ENCODE data around the gene COX4I2.

COX4I2 gene

GRCh38 chr20:31638816-31639215 lies 1.1 kb downstream of the COX4I2 start:
- no peaks in the 10 kb centered on the region for H3K79me2 ChIP-seq (ENCODE audit: insufficient read depth, low read depth)
- no peak overlapping the region for H3K4me2 ChIP-seq
- H4K20me1 ChIP-seq (ENCODE audit: insufficient read depth): no peaks in the 10 kb centered on the region
- H3K27me3 ChIP-seq (ENCODE audit: insufficient read depth, low read depth): no peaks in the 10 kb centered on the region
- H3K9ac ChIP-seq: no peak overlapping the region
- no peak for TF ChIP-seq CTCF (conservative IDR thresholded peaks at IDR 0.05; ENCODE audit: low read depth, low read length)
- H3K27ac ChIP-seq: no peak overlapping the region
- H3K36me3 ChIP-seq (ENCODE audit: insufficient read depth): no peaks in the 10 kb centered on the region
- H3K4me3 ChIP-seq (IDR thresholded peaks at IDR 0.05; ENCODE audit: insufficient read depth, low read depth, low read length): no peak overlapping the region
- H2AFZ ChIP-seq (ENCODE audit: low read depth): no peak overlapping the region
- H3K4me1 ChIP-seq (ENCODE audit: low read depth, poor library complexity, severe bottlenecking): peaks cover 14% of the 10 kb centered on the region

GRCh38 chr20:31640259-31640658 lies 2.5 kb downstream of the COX4I2 start:
- Histone ChIP-seq H3K4me3 (IDR thresholded peaks at IDR 0.05; ENCODE audit: insufficient read depth, low read depth, low read length) (no peak overlapping the region), H4K20me1 (ENCODE audit: insufficient read depth) (no peaks in the 10 kb centered on the region), H3K4me1 (ENCODE audit: low read depth, poor library complexity, severe bottlenecking) (peaks cover 14% of the 10 kb centered on the region), H3K4me2 (no peak overlapping the region), H3K27ac (no peak overlapping the region), H3K9ac (no peak overlapping the region), H2AFZ (ENCODE audit: low read depth) (no peak overlapping the region), H3K36me3 (ENCODE audit: insufficient read depth) (no peaks in the 10 kb centered on the region), H3K27me3 (ENCODE audit: insufficient read depth, low read depth) (no peaks in the 10 kb centered on the region), H3K79me2 (ENCODE audit: insufficient read depth, low read depth) (no peaks in the 10 kb centered on the region)
- no peak for TF ChIP-seq CTCF (conservative IDR thresholded peaks at IDR 0.05; ENCODE audit: low read depth, low read length)

GRCh38 chr20:31641391-31641790 lies 3.7 kb downstream of the COX4I2 start:
- Histone ChIP-seq H4K20me1 (ENCODE audit: insufficient read depth) (no peaks in the 10 kb centered on the region), H3K9ac (no peak overlapping the region), H3K4me2 (peak overlapping the region; percentile 12; the same call in 1 of the 2 replicates), H3K4me3 (IDR thresholded peaks at IDR 0.05; ENCODE audit: insufficient read depth, low read depth, low read length) (no peak overlapping the region), H3K36me3 (ENCODE audit: insufficient read depth) (no peaks in the 10 kb centered on the region), H3K79me2 (ENCODE audit: insufficient read depth, low read depth) (no peaks in the 10 kb centered on the region), H3K27ac (no peak overlapping the region), H3K4me1 (ENCODE audit: low read depth, poor library complexity, severe bottlenecking) (peaks cover 14% of the 10 kb centered on the region), H2AFZ (ENCODE audit: low read depth) (no peak overlapping the region), H3K27me3 (ENCODE audit: insufficient read depth, low read depth) (no peaks in the 10 kb centered on the region)
- TF ChIP-seq CTCF (conservative IDR thresholded peaks at IDR 0.05; ENCODE audit: low read depth, low read length): no peak

GRCh38 chr20:31642837-31643236 lies 5.1 kb downstream of the COX4I2 start:
- no peak overlapping the region for H3K27ac ChIP-seq
- no peak overlapping the region for H3K4me3 ChIP-seq (IDR thresholded peaks at IDR 0.05; ENCODE audit: insufficient read depth, low read depth, low read length)
- H3K36me3 ChIP-seq (ENCODE audit: insufficient read depth): no peaks in the 10 kb centered on the region
- no peak overlapping the region for H3K4me2 ChIP-seq
- no peaks in the 10 kb centered on the region for H3K79me2 ChIP-seq (ENCODE audit: insufficient read depth, low read depth)
- no peaks in the 10 kb centered on the region for H4K20me1 ChIP-seq (ENCODE audit: insufficient read depth)
- no peak for TF ChIP-seq CTCF (conservative IDR thresholded peaks at IDR 0.05; ENCODE audit: low read depth, low read length)
- peaks cover 14% of the 10 kb centered on the region for H3K4me1 ChIP-seq (ENCODE audit: low read depth, poor library complexity, severe bottlenecking)
- no peak overlapping the region for H3K9ac ChIP-seq
- no peak overlapping the region for H2AFZ ChIP-seq (ENCODE audit: low read depth)
- H3K27me3 ChIP-seq (ENCODE audit: insufficient read depth, low read depth): no peaks in the 10 kb centered on the region

Data from KMS-11 (cell line).